HG02588 (cell line): ENCODE results near the gene USP40.

Source experiments
- ATAC-seq: cut with Tn5 transposase; IDR thresholded peaks from one replicate; pipeline ENCODE4 v1.9.1; 2021; ENCODE audit warnings: mild to moderate bottlenecking, moderate library complexity; ENCODE audit not compliant: unreplicated experiment

Gene USP40

GRCh38 chr2:233556881-233557736 is 9.5 kb downstream of the USP40 start:
- ATAC-seq = no peak

- no peak for ATAC-seq
Measured at GRCh38 chr2:233553366-233553765, 13.2 kb downstream of the USP40 start.

- no peak for ATAC-seq
Measured at GRCh38 chr2:233551491-233551890, 15.1 kb downstream of the USP40 start.

- ATAC-seq = no peak
Measured at GRCh38 chr2:233546774-233547173, 19.8 kb downstream of the USP40 start.

- ATAC-seq = no peak
Measured at GRCh38 chr2:233546101-233546500, 20.5 kb downstream of the USP40 start.

- no peak for ATAC-seq
Measured at GRCh38 chr2:233544200-233544610, 22.4 kb downstream of the USP40 start.

- ATAC-seq = no peak
Measured at GRCh38 chr2:233542507-233542906, 24.1 kb downstream of the USP40 start.

- ATAC-seq = no peak
Measured at GRCh38 chr2:233538741-233539140, 27.8 kb downstream of the USP40 start.

GRCh38 chr2:233535271-233535670 is 31.3 kb downstream of the USP40 start:
- no peak for ATAC-seq

GRCh38 chr2:233532971-233533370 is 33.6 kb downstream of the USP40 start:
- no peak for ATAC-seq

- no peak for ATAC-seq
Measured at GRCh38 chr2:233531955-233532354, 34.6 kb downstream of the USP40 start.

- no peak for ATAC-seq
Measured at GRCh38 chr2:233530381-233530780, 36.2 kb downstream of the USP40 start.

- ATAC-seq = no peak
Measured at GRCh38 chr2:233528182-233528581, 38.4 kb downstream of the USP40 start.

GRCh38 chr2:233525791-233526190 is 40.8 kb downstream of the USP40 start:
- no peak for ATAC-seq

- peak; percentile 95 for ATAC-seq
Measured at GRCh38 chr2:233519787-233520611, 46.6 kb downstream of the USP40 start.

- ATAC-seq = peak; percentile 58
Measured at GRCh38 chr2:233513953-233514655, 52.5 kb downstream of the USP40 start.

GRCh38 chr2:233503947-233504637 is 62.5 kb downstream of the USP40 start:
- no peak for ATAC-seq

GRCh38 chr2:233503481-233503880 is 63.1 kb downstream of the USP40 start:
- ATAC-seq = no peak

GRCh38 chr2:233501198-233502076 is 65.1 kb downstream of the USP40 start:
- peak; percentile 45 for ATAC-seq

GRCh38 chr2:233499928-233500327 is 66.7 kb downstream of the USP40 start:
- ATAC-seq = no peak
